H1 (cell line): Measurements from ENCODE around the gene NRXN3. TPM values are rescaled to one million over a fixed set of nuclear protein-coding genes. Genes with fewer than 3 reads are reported as not detected.

Experiments used
- CTCF ChIA-PET: fragments of 300-600 bp; sonication (Branson Sonifier 250); formaldehyde crosslinking; loops from one replicate; lab custom pipeline; 2021; ENCODE audit not compliant: partially characterized antibody; lab: Charles Lee
- POLR2A ChIA-PET: fragments of 300-600 bp; sonication (Branson Sonifier 250); formaldehyde crosslinking; loops from one replicate; lab custom pipeline; 2021; ENCODE audit warnings: inconsistent platforms; ENCODE audit not compliant: partially characterized antibody; lab: Charles Lee
- DNase-seq, 2 experiments: peaks; one replicate each; pipeline versions ENCODE4 v3.0.0 to v3.0.0-alpha.2; 2010 to 2022; ENCODE audit warnings: low spot score in 2 of 2, low read depth in 1 of 2, mixed read lengths in 1 of 2
- FAIRE-seq: peaks from 2 replicates; lab custom pipeline; 2011; peaks lifted over from hg19 to GRCh38; lab: Jason Lieb, UNC
- H2AFZ ChIP-seq: 2 replicates; pipeline ENCODE4 v1.8.1; 2012; ENCODE audit warnings: low read length, inconsistent platforms
- H2AK5ac ChIP-seq: 2 replicates; pipeline ENCODE4 v1.6.1; 2013; ENCODE audit warnings: low read depth, low read length
- H2BK120ac ChIP-seq: replicated peaks from 2 replicates; pipeline ENCODE3; 2013; ENCODE audit warnings: low read depth, low read length, inconsistent platforms
- H2BK12ac ChIP-seq: 2 replicates; pipeline ENCODE4 v1.6.1; 2013; ENCODE audit warnings: low read depth, low read length
- H2BK15ac ChIP-seq: 2 replicates; pipeline ENCODE4 v1.6.1; 2013; ENCODE audit warnings: low read length
- H2BK20ac ChIP-seq: 2 replicates; pipeline ENCODE4 v1.6.1; 2013; ENCODE audit warnings: low read length
- H2BK5ac ChIP-seq: 2 replicates; pipeline ENCODE4 v1.6.1; 2013; ENCODE audit warnings: low read depth, low read length
- H3K14ac ChIP-seq: 2 replicates; pipeline ENCODE4 v1.6.1; 2013; ENCODE audit warnings: inconsistent platforms; ENCODE audit not compliant: insufficient read length
- H3K18ac ChIP-seq: 2 replicates; pipeline ENCODE4 v1.6.1; 2013; ENCODE audit warnings: low read length; ENCODE audit errors: extremely low read depth
- H3K23ac ChIP-seq: 2 replicates; pipeline ENCODE4 v1.6.1; 2013; ENCODE audit warnings: inconsistent platforms; ENCODE audit not compliant: insufficient read length
- H3K23me2 ChIP-seq: 2 replicates; pipeline ENCODE4 v1.6.1; 2013; ENCODE audit warnings: low read depth, low read length
- H3K27ac ChIP-seq: 2 replicates; pipeline ENCODE4 v1.6.1; 2011; ENCODE audit warnings: low read depth, low read length, inconsistent platforms
- H3K27me3 ChIP-seq, 4 experiments: replicated peaks in 1 of 4; 1 replicate in 1 of 4; 2 replicates in 3 of 4; pipeline versions ENCODE4 v1.6.1 to v1.8.1; 2011 to 2013; ENCODE audit warnings: low read length in 3 of 4, mild to moderate bottlenecking in 3 of 4, inconsistent platforms in 2 of 4, mixed read lengths in 2 of 4, moderate library complexity in 1 of 4; ENCODE audit not compliant: control insufficient read depth in 3 of 4, insufficient read depth in 3 of 4; ENCODE audit errors: extremely low read depth in 1 of 4
- H3K36me3 ChIP-seq, 4 experiments: 2 replicates each; pipeline versions ENCODE4 v1.6.1 to v1.8.1; 2011 to 2013; ENCODE audit warnings: mild to moderate bottlenecking in 4 of 4, low read length in 3 of 4, moderate library complexity in 2 of 4, control low read depth in 1 of 4, inconsistent platforms in 1 of 4; ENCODE audit not compliant: insufficient read depth in 4 of 4, control insufficient read depth in 2 of 4
- H3K4ac ChIP-seq: replicated peaks from 2 replicates; pipeline ENCODE3; 2013; ENCODE audit warnings: low read length, low read depth, mixed read lengths, inconsistent platforms; ENCODE audit not compliant: insufficient read length
- H3K4me1 ChIP-seq, 4 experiments: replicated peaks in 1 of 4; 1 replicate in 1 of 4; 2 replicates in 3 of 4; pipeline versions ENCODE4 v1.6.1 to v1.8.1; 2011 to 2013; ENCODE audit warnings: low read length in 3 of 4, inconsistent platforms in 2 of 4, mixed read lengths in 1 of 4; ENCODE audit not compliant: insufficient read depth in 4 of 4, control insufficient read depth in 3 of 4
- H3K4me2 ChIP-seq, 2 experiments: 2 replicates each; pipeline versions ENCODE4 v1.6.1 to v1.8.1; 2011 to 2013; ENCODE audit warnings: low read depth in 2 of 2, low read length in 2 of 2, control low read depth in 1 of 2, inconsistent platforms in 1 of 2, mild to moderate bottlenecking in 1 of 2; ENCODE audit not compliant: insufficient read depth in 1 of 2
- H3K4me3 ChIP-seq, 4 experiments: fragments of 200-600, 300-600 bp in 1 of 4; sonication (generic), shearing (Covaris generic), sonication (Bioruptor Twin) in 1 of 4; 2 replicates each; pipeline versions ENCODE4 v1.5.1 to v1.8.1; 2011 to 2016; ENCODE audit warnings: low read length in 4 of 4, low read depth in 3 of 4, control low read depth in 2 of 4, inconsistent platforms in 2 of 4, mild to moderate bottlenecking in 2 of 4, mixed read lengths in 1 of 4, moderate library complexity in 1 of 4; ENCODE audit not compliant: insufficient read depth in 2 of 4; ENCODE audit errors: extremely low read depth in 1 of 4
- H3K56ac ChIP-seq: replicated peaks from 2 replicates; pipeline ENCODE3; 2013; ENCODE audit warnings: low read depth, mild to moderate bottlenecking, mixed read lengths, low read length, inconsistent platforms; ENCODE audit not compliant: insufficient read length
- H3K79me1 ChIP-seq: 2 replicates; pipeline ENCODE4 v1.6.1; 2013; ENCODE audit warnings: low read depth, low read length, control low read depth
- H3K79me2 ChIP-seq, 2 experiments: 2 replicates each; pipeline versions ENCODE4 v1.6.1 to v1.8.1; 2012 to 2013; ENCODE audit warnings: low read length in 2 of 2, mild to moderate bottlenecking in 2 of 2, inconsistent platforms in 1 of 2; ENCODE audit not compliant: insufficient read depth in 2 of 2, control insufficient read depth in 1 of 2
- H3K9ac ChIP-seq, 4 experiments: replicated peaks in 1 of 4; 1 replicate in 1 of 4; 2 replicates in 3 of 4; pipeline versions ENCODE4 v1.6.1 to v1.8.1; 2011 to 2013; ENCODE audit warnings: low read depth in 3 of 4, low read length in 3 of 4, control low read depth in 2 of 4, mild to moderate bottlenecking in 2 of 4, moderate library complexity in 2 of 4, inconsistent platforms in 1 of 4; ENCODE audit errors: extremely low read depth in 1 of 4
- H3K9me3 ChIP-seq, 2 experiments: 2 replicates each; pipeline versions ENCODE4 v1.6.1 to v1.8.1; 2012 to 2013; ENCODE audit warnings: mild to moderate bottlenecking in 2 of 2, moderate library complexity in 2 of 2, control low read depth in 1 of 2, inconsistent platforms in 1 of 2, low read depth in 1 of 2, low read length in 1 of 2, mixed read lengths in 1 of 2; ENCODE audit not compliant: insufficient read depth in 2 of 2
- H4K20me1 ChIP-seq, 2 experiments: replicated peaks in 1 of 2; 2 replicates each; pipeline versions ENCODE3 to v1.8.1; 2011 to 2013; ENCODE audit warnings: inconsistent platforms in 2 of 2, low read length in 2 of 2, mild to moderate bottlenecking in 1 of 2; ENCODE audit not compliant: insufficient read depth in 2 of 2, control insufficient read depth in 1 of 2
- H4K5ac ChIP-seq: 2 replicates; pipeline ENCODE4 v1.6.1; 2013; ENCODE audit warnings: low read length, low read depth, mixed read lengths, inconsistent platforms; ENCODE audit not compliant: insufficient read length
- H4K8ac ChIP-seq: 2 replicates; pipeline ENCODE4 v1.8.0; 2013; ENCODE audit warnings: mild to moderate bottlenecking, moderate library complexity, low read length, inconsistent platforms; ENCODE audit not compliant: insufficient read depth; ENCODE audit errors: extremely low read depth
- H4K91ac ChIP-seq: replicated peaks from 2 replicates; pipeline ENCODE3; 2013; ENCODE audit warnings: low read length, mixed read lengths, inconsistent platforms; ENCODE audit not compliant: insufficient read length
- RBBP5 ChIP-seq: IDR thresholded peaks from 2 replicates; pipeline ENCODE4 v1.7.1; 2012; ENCODE audit warnings: low read depth, mild to moderate bottlenecking, inconsistent platforms, low read length, moderate library complexity, borderline replicate concordance
- WGBS, 2 experiments: shearing (Covaris generic) in 1 of 2; methylation state at CpG; one replicate each; pipeline versions ENCODE4 v1.1.6 to v1.1.7; 2013 to 2015; ENCODE audit warnings: low lambda C conversion rate in 2 of 2, mixed read lengths in 2 of 2, inconsistent platforms in 1 of 2, low coverage in 1 of 2, missing lambda C conversion rate in 1 of 2; ENCODE audit not compliant: insufficient replicate concordance in 2 of 2, insufficient coverage in 1 of 2, insufficient read length in 1 of 2; ENCODE audit errors: extremely low coverage in 1 of 2, missing lambda C conversion rate in 1 of 2; 5-methylcytosine and 5-hydroxymethylcytosine counted together
- polyA plus RNA-seq, 7 experiments: library from polyadenylated mRNA; depleted of rRNA in 3 of 7; stranded (reverse) in 5 of 7; unstranded in 2 of 7; fragments of >200 nt in 5 of 7; fragments of 200-250 nt in 2 of 7; gene quantifications; 1 replicate in 5 of 7; 2 replicates in 1 of 7; 4 replicates in 1 of 7; pipeline versions ENCODE4 v1.2.1 to v1.2.3, GENCODE V29; 2011 to 2013; ENCODE audit warnings: missing spikeins in 2 of 7, mixed read lengths in 2 of 7
- total RNA-seq: library from RNA; stranded (reverse); fragmentation: NEBNext Ultra II Directional; extraction: Animal tissue kit (Norgen Biotek cat#: 25700); gene quantifications from 2 replicates; pipeline ENCODE4 v1.2.1, GENCODE V29; 2021

NRXN3 gene
- total and polyA plus RNA-seq, 2 of the 8 experiments (the other 6 are each of a cell fraction or from before 2014, with no cell fraction given): 2.6 to 4.1 TPM

DNA sequence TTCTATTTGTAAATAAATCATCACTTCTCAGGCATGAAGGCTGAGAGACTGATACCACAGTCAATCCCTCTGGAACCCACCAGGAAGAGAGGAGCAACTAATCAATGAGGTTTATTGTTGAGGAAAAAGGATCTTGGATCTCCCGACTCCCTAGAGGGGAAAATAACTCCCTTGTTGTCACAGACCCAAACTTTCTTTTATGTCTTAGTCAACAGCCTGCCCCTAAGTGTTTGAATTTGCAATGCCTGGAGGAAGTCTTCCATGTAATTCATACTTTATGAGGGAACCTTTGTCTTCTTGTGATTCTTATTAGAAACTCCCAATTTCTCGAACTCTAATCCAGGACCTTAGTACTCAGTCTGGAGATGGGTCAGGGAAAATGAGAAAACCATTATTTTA is 1235.3 kb downstream of the NRXN3 start:
- Histone ChIP-seq H3K18ac (no peak overlapping the region), H2AFZ (no peak overlapping the region), H2BK12ac (no peak overlapping the region), H3K27ac (no peak overlapping the region), H3K9me3 (no peaks in the 10 kb centered on the region), H3K4me2 (no peak overlapping the region), H2BK5ac (no peak overlapping the region), H2BK120ac (no peak overlapping the region), H4K91ac (no peak overlapping the region), H4K20me1 (no peaks in the 10 kb centered on the region), H4K8ac (no peak overlapping the region), H3K27me3 (no peaks in the 10 kb centered on the region), H3K4ac (no peak overlapping the region), H3K9ac (no peak overlapping the region), H2BK15ac (no peak overlapping the region), H3K4me1 (peaks cover 0 to 8% (median 2%) of the 10 kb centered on the region in 4 experiments; a peak in 4 of 7 replicates), H2BK20ac (no peak overlapping the region), H3K56ac (no peak overlapping the region), H3K23ac (no peak overlapping the region), H3K36me3 (no peaks in the 10 kb centered on the region), H3K79me1 (no peaks in the 10 kb centered on the region), H3K14ac (no peak overlapping the region), H4K5ac (no peak overlapping the region)
- 92% methylated on average over 2 of the region's 2 CpGs; no CpG with 5 or more reads in 1 of the 2 experiments for WGBS, 2 experiments
- no peak for FAIRE-seq
- no peak for DNase-seq
- POLR2A ChIA-PET: no interaction called here
- TF ChIP-seq RBBP5: no peak
- TF ChIP-seq, all 59 proteins: peak for 0
- no peak overlapping the region for H2AK5ac ChIP-seq
- H3K4me3 ChIP-seq: no peak overlapping the region
- H3K79me2 ChIP-seq: no peaks in the 10 kb centered on the region
- H3K23me2 ChIP-seq: no peaks in the 10 kb centered on the region
- CTCF ChIA-PET: no interaction called here
